ENCODE data around the gene XPNPEP2.

Gene XPNPEP2

GRCh38 chrX:129780441-129781105, 41.8 kb downstream of the XPNPEP2 start:
- DNase-seq (ENCODE audit: low spot score): no peak

GRCh38 chrX:129781134-129781672, 42.4 kb downstream of the XPNPEP2 start:
- DNase-seq (ENCODE audit: low spot score): peak; percentile 84

GRCh38 chrX:129781680-129782495, 43.1 kb downstream of the XPNPEP2 start:
- DNase-seq (ENCODE audit: low spot score): peak; percentile 43

- no peak for DNase-seq (ENCODE audit: low spot score)
Measured at GRCh38 chrX:129782706-129783105, 43.9 kb downstream of the XPNPEP2 start.

- DNase-seq (ENCODE audit: low spot score): no peak
Measured at GRCh38 chrX:129783291-129783713, 44.5 kb downstream of the XPNPEP2 start.

GRCh38 chrX:129784371-129784770, 45.6 kb downstream of the XPNPEP2 start:
- DNase-seq (ENCODE audit: low spot score): no peak

- no peak for DNase-seq (ENCODE audit: low spot score)
Measured at GRCh38 chrX:129785160-129785947, 46.6 kb downstream of the XPNPEP2 start.

GRCh38 chrX:129786210-129786651, 47.5 kb downstream of the XPNPEP2 start:
- DNase-seq (ENCODE audit: low spot score): no peak

GRCh38 chrX:129787336-129788055, 48.7 kb downstream of the XPNPEP2 start:
- DNase-seq (ENCODE audit: low spot score): no peak

GRCh38 chrX:129788527-129788926, 49.7 kb downstream of the XPNPEP2 start:
- no peak for DNase-seq (ENCODE audit: low spot score)

GRCh38 chrX:129790146-129790545, 51.4 kb downstream of the XPNPEP2 start:
- no peak for DNase-seq (ENCODE audit: low spot score)

GRCh38 chrX:129790808-129791207, 52.0 kb downstream of the XPNPEP2 start:
- no peak for DNase-seq (ENCODE audit: low spot score)

- DNase-seq (ENCODE audit: low spot score): no peak
Measured at GRCh38 chrX:129791336-129791735, 52.6 kb downstream of the XPNPEP2 start.

GRCh38 chrX:129791961-129792570, 53.3 kb downstream of the XPNPEP2 start:
- DNase-seq (ENCODE audit: low spot score): no peak

- no peak for DNase-seq (ENCODE audit: low spot score)
Measured at GRCh38 chrX:129792586-129793291, 54.0 kb downstream of the XPNPEP2 start.

GRCh38 chrX:129793604-129794191, 54.9 kb downstream of the XPNPEP2 start:
- no peak for DNase-seq (ENCODE audit: low spot score)

GRCh38 chrX:129795584-129795983, 56.8 kb downstream of the XPNPEP2 start:
- DNase-seq (ENCODE audit: low spot score): no peak

GRCh38 chrX:129797251-129797906, 58.6 kb downstream of the XPNPEP2 start:
- no peak for DNase-seq (ENCODE audit: low spot score)

GRCh38 chrX:129798456-129798855, 59.7 kb downstream of the XPNPEP2 start:
- no peak for DNase-seq (ENCODE audit: low spot score)

GRCh38 chrX:129798888-129799287, 60.1 kb downstream of the XPNPEP2 start:
- no peak for DNase-seq (ENCODE audit: low spot score)
